GM19035 (cell line): Measurements from ENCODE around the gene SOST.
A peak's percentile ranks its signal among the peaks of the same experiment; 100 is the strongest.

Source experiments
- ATAC-seq: cut with Tn5 transposase; IDR thresholded peaks from one replicate; pipeline ENCODE4 v1.9.1; 2021; ENCODE audit not compliant: unreplicated experiment

SOST gene

GRCh38 chr17:43745541-43745940, 13.1 kb downstream of the SOST start:
- no peak for ATAC-seq

- no peak for ATAC-seq
Observed at GRCh38 chr17:43741636-43742035, 17.0 kb downstream of the SOST start.

- no peak for ATAC-seq
Observed at GRCh38 chr17:43740541-43740940, 18.1 kb downstream of the SOST start.

GRCh38 chr17:43737722-43738121, 20.9 kb downstream of the SOST start:
- ATAC-seq, result no peak

GRCh38 chr17:43736389-43736788, 22.2 kb downstream of the SOST start:
- ATAC-seq, result no peak

- no peak for ATAC-seq
Observed at GRCh38 chr17:43734376-43734775, 24.2 kb downstream of the SOST start.

GRCh38 chr17:43733956-43734355, 24.6 kb downstream of the SOST start:
- ATAC-seq, result no peak

- no peak for ATAC-seq
Observed at GRCh38 chr17:43732958-43733357, 25.6 kb downstream of the SOST start.

- ATAC-seq, result no peak
Observed at GRCh38 chr17:43728081-43728480, 30.5 kb downstream of the SOST start.

GRCh38 chr17:43723697-43724359, 34.8 kb downstream of the SOST start:
- no peak for ATAC-seq

- no peak for ATAC-seq
Observed at GRCh38 chr17:43722870-43723665, 35.5 kb downstream of the SOST start.

- no peak for ATAC-seq
Observed at GRCh38 chr17:43722269-43722619, 36.3 kb downstream of the SOST start.

GRCh38 chr17:43721537-43722268, 36.9 kb downstream of the SOST start:
- ATAC-seq, result no peak

GRCh38 chr17:43720311-43721060, 38.1 kb downstream of the SOST start:
- peak; percentile 55 for ATAC-seq

- ATAC-seq, result no peak
Observed at GRCh38 chr17:43719578-43719977, 39.0 kb downstream of the SOST start.

GRCh38 chr17:43718544-43718943, 40.0 kb downstream of the SOST start:
- ATAC-seq, result no peak

GRCh38 chr17:43717913-43718312, 40.7 kb downstream of the SOST start:
- ATAC-seq, result no peak

GRCh38 chr17:43714465-43715149, 44.0 kb downstream of the SOST start:
- no peak for ATAC-seq

- ATAC-seq, result no peak
Observed at GRCh38 chr17:43713494-43714162, 45.0 kb downstream of the SOST start.

GRCh38 chr17:43712397-43712796, 46.2 kb downstream of the SOST start:
- no peak for ATAC-seq
